H1 (cell line): ENCODE measurements around the gene OTOF. TPM values are rescaled to one million over a fixed set of nuclear protein-coding genes. Genes with fewer than 3 reads are reported as not detected.

Experiments used
- CTCF ChIA-PET: fragments of 300-600 bp; sonication (Branson Sonifier 250); formaldehyde crosslinking; loops from one replicate; lab custom pipeline; 2021; ENCODE audit not compliant: partially characterized antibody; lab: Charles Lee
- POLR2A ChIA-PET: fragments of 300-600 bp; sonication (Branson Sonifier 250); formaldehyde crosslinking; loops from one replicate; lab custom pipeline; 2021; ENCODE audit warnings: inconsistent platforms; ENCODE audit not compliant: partially characterized antibody; lab: Charles Lee
- DNase-seq, 2 experiments: peaks; one replicate each; pipeline versions ENCODE4 v3.0.0 to v3.0.0-alpha.2; 2010 to 2022; ENCODE audit warnings: low spot score in 2 of 2, low read depth in 1 of 2, mixed read lengths in 1 of 2
- FAIRE-seq: peaks from 2 replicates; lab custom pipeline; 2011; peaks lifted over from hg19 to GRCh38; lab: Jason Lieb, UNC
- H2AFZ ChIP-seq: 2 replicates; pipeline ENCODE4 v1.8.1; 2012; ENCODE audit warnings: low read length, inconsistent platforms
- H2AK5ac ChIP-seq: 2 replicates; pipeline ENCODE4 v1.6.1; 2013; ENCODE audit warnings: low read depth, low read length
- H2BK120ac ChIP-seq: replicated peaks from 2 replicates; pipeline ENCODE3; 2013; ENCODE audit warnings: low read depth, low read length, inconsistent platforms
- H2BK12ac ChIP-seq: 2 replicates; pipeline ENCODE4 v1.6.1; 2013; ENCODE audit warnings: low read depth, low read length
- H2BK15ac ChIP-seq: 2 replicates; pipeline ENCODE4 v1.6.1; 2013; ENCODE audit warnings: low read length
- H2BK20ac ChIP-seq: 2 replicates; pipeline ENCODE4 v1.6.1; 2013; ENCODE audit warnings: low read length
- H2BK5ac ChIP-seq: 2 replicates; pipeline ENCODE4 v1.6.1; 2013; ENCODE audit warnings: low read depth, low read length
- H3K14ac ChIP-seq: 2 replicates; pipeline ENCODE4 v1.6.1; 2013; ENCODE audit warnings: inconsistent platforms; ENCODE audit not compliant: insufficient read length
- H3K18ac ChIP-seq: 2 replicates; pipeline ENCODE4 v1.6.1; 2013; ENCODE audit warnings: low read length; ENCODE audit errors: extremely low read depth
- H3K23ac ChIP-seq: 2 replicates; pipeline ENCODE4 v1.6.1; 2013; ENCODE audit warnings: inconsistent platforms; ENCODE audit not compliant: insufficient read length
- H3K23me2 ChIP-seq: 2 replicates; pipeline ENCODE4 v1.6.1; 2013; ENCODE audit warnings: low read depth, low read length
- H3K27ac ChIP-seq: 2 replicates; pipeline ENCODE4 v1.6.1; 2011; ENCODE audit warnings: low read depth, low read length, inconsistent platforms
- H3K27me3 ChIP-seq, 4 experiments: replicated peaks in 1 of 4; 1 replicate in 1 of 4; 2 replicates in 3 of 4; pipeline versions ENCODE4 v1.6.1 to v1.8.1; 2011 to 2013; ENCODE audit warnings: low read length in 3 of 4, mild to moderate bottlenecking in 3 of 4, inconsistent platforms in 2 of 4, mixed read lengths in 2 of 4, moderate library complexity in 1 of 4; ENCODE audit not compliant: control insufficient read depth in 3 of 4, insufficient read depth in 3 of 4; ENCODE audit errors: extremely low read depth in 1 of 4
- H3K36me3 ChIP-seq, 4 experiments: 2 replicates each; pipeline versions ENCODE4 v1.6.1 to v1.8.1; 2011 to 2013; ENCODE audit warnings: mild to moderate bottlenecking in 4 of 4, low read length in 3 of 4, moderate library complexity in 2 of 4, control low read depth in 1 of 4, inconsistent platforms in 1 of 4; ENCODE audit not compliant: insufficient read depth in 4 of 4, control insufficient read depth in 2 of 4
- H3K4ac ChIP-seq: replicated peaks from 2 replicates; pipeline ENCODE3; 2013; ENCODE audit warnings: low read length, low read depth, mixed read lengths, inconsistent platforms; ENCODE audit not compliant: insufficient read length
- H3K4me1 ChIP-seq, 4 experiments: replicated peaks in 1 of 4; 1 replicate in 1 of 4; 2 replicates in 3 of 4; pipeline versions ENCODE4 v1.6.1 to v1.8.1; 2011 to 2013; ENCODE audit warnings: low read length in 3 of 4, inconsistent platforms in 2 of 4, mixed read lengths in 1 of 4; ENCODE audit not compliant: insufficient read depth in 4 of 4, control insufficient read depth in 3 of 4
- H3K4me2 ChIP-seq, 2 experiments: 2 replicates each; pipeline versions ENCODE4 v1.6.1 to v1.8.1; 2011 to 2013; ENCODE audit warnings: low read depth in 2 of 2, low read length in 2 of 2, control low read depth in 1 of 2, inconsistent platforms in 1 of 2, mild to moderate bottlenecking in 1 of 2; ENCODE audit not compliant: insufficient read depth in 1 of 2
- H3K4me3 ChIP-seq, 4 experiments: fragments of 200-600, 300-600 bp in 1 of 4; sonication (generic), shearing (Covaris generic), sonication (Bioruptor Twin) in 1 of 4; 2 replicates each; pipeline versions ENCODE4 v1.5.1 to v1.8.1; 2011 to 2016; ENCODE audit warnings: low read length in 4 of 4, low read depth in 3 of 4, control low read depth in 2 of 4, inconsistent platforms in 2 of 4, mild to moderate bottlenecking in 2 of 4, mixed read lengths in 1 of 4, moderate library complexity in 1 of 4; ENCODE audit not compliant: insufficient read depth in 2 of 4; ENCODE audit errors: extremely low read depth in 1 of 4
- H3K56ac ChIP-seq: replicated peaks from 2 replicates; pipeline ENCODE3; 2013; ENCODE audit warnings: low read depth, mild to moderate bottlenecking, mixed read lengths, low read length, inconsistent platforms; ENCODE audit not compliant: insufficient read length
- H3K79me1 ChIP-seq: 2 replicates; pipeline ENCODE4 v1.6.1; 2013; ENCODE audit warnings: low read depth, low read length, control low read depth
- H3K79me2 ChIP-seq, 2 experiments: 2 replicates each; pipeline versions ENCODE4 v1.6.1 to v1.8.1; 2012 to 2013; ENCODE audit warnings: low read length in 2 of 2, mild to moderate bottlenecking in 2 of 2, inconsistent platforms in 1 of 2; ENCODE audit not compliant: insufficient read depth in 2 of 2, control insufficient read depth in 1 of 2
- H3K9ac ChIP-seq, 4 experiments: replicated peaks in 1 of 4; 1 replicate in 1 of 4; 2 replicates in 3 of 4; pipeline versions ENCODE4 v1.6.1 to v1.8.1; 2011 to 2013; ENCODE audit warnings: low read depth in 3 of 4, low read length in 3 of 4, control low read depth in 2 of 4, mild to moderate bottlenecking in 2 of 4, moderate library complexity in 2 of 4, inconsistent platforms in 1 of 4; ENCODE audit errors: extremely low read depth in 1 of 4
- H3K9me3 ChIP-seq, 2 experiments: 2 replicates each; pipeline versions ENCODE4 v1.6.1 to v1.8.1; 2012 to 2013; ENCODE audit warnings: mild to moderate bottlenecking in 2 of 2, moderate library complexity in 2 of 2, control low read depth in 1 of 2, inconsistent platforms in 1 of 2, low read depth in 1 of 2, low read length in 1 of 2, mixed read lengths in 1 of 2; ENCODE audit not compliant: insufficient read depth in 2 of 2
- H4K20me1 ChIP-seq, 2 experiments: replicated peaks in 1 of 2; 2 replicates each; pipeline versions ENCODE3 to v1.8.1; 2011 to 2013; ENCODE audit warnings: inconsistent platforms in 2 of 2, low read length in 2 of 2, mild to moderate bottlenecking in 1 of 2; ENCODE audit not compliant: insufficient read depth in 2 of 2, control insufficient read depth in 1 of 2
- H4K5ac ChIP-seq: 2 replicates; pipeline ENCODE4 v1.6.1; 2013; ENCODE audit warnings: low read length, low read depth, mixed read lengths, inconsistent platforms; ENCODE audit not compliant: insufficient read length
- H4K8ac ChIP-seq: 2 replicates; pipeline ENCODE4 v1.8.0; 2013; ENCODE audit warnings: mild to moderate bottlenecking, moderate library complexity, low read length, inconsistent platforms; ENCODE audit not compliant: insufficient read depth; ENCODE audit errors: extremely low read depth
- H4K91ac ChIP-seq: replicated peaks from 2 replicates; pipeline ENCODE3; 2013; ENCODE audit warnings: low read length, mixed read lengths, inconsistent platforms; ENCODE audit not compliant: insufficient read length
- ASH2L ChIP-seq: fragments of 200-600, 300-600 bp; sonication (generic); IDR thresholded peaks from one replicate; pipeline ENCODE4 v1.7.1; 2017; ENCODE audit warnings: low read length
- BCL11A ChIP-seq, 2 experiments: IDR thresholded peaks; one replicate each; pipeline ENCODE4 v1.6.1; 2011; ENCODE audit warnings: low read depth in 2 of 2, low read length in 2 of 2, mild to moderate bottlenecking in 2 of 2
- CBX8 ChIP-seq: fragments of 300-800, 300-1000 bp; sonication (generic); IDR thresholded peaks from 2 replicates; pipeline ENCODE4 v1.7.1; 2016; ENCODE audit warnings: low read depth, low read length, borderline replicate concordance
- GTF2F1 ChIP-seq: IDR thresholded peaks from 2 replicates; pipeline ENCODE4 v1.6.1; 2012; ENCODE audit warnings: low read depth, low read length, improper control_type of control experiment, borderline replicate concordance
- JUN ChIP-seq: IDR thresholded peaks from 2 replicates; pipeline ENCODE4 v1.6.1; 2011; ENCODE audit warnings: low read depth, mild to moderate bottlenecking, improper control_type of control experiment, low read length
- MAFK ChIP-seq: IDR thresholded peaks from 2 replicates; pipeline ENCODE4 v1.6.1; 2012; ENCODE audit warnings: low read depth, mild to moderate bottlenecking, improper control_type of control experiment, low read length
- SIRT6 ChIP-seq: IDR thresholded peaks from one replicate; pipeline ENCODE4 v1.7.1; 2012; ENCODE audit warnings: low read length, inconsistent platforms
- TCF12 ChIP-seq: IDR thresholded peaks from 2 replicates; pipeline ENCODE4 v1.6.1; 2011; ENCODE audit warnings: low read depth, mild to moderate bottlenecking, low read length
- TEAD4 ChIP-seq: IDR thresholded peaks from 2 replicates; pipeline ENCODE4 v1.6.1; 2012; ENCODE audit warnings: low read depth, low read length, inconsistent platforms, mixed read lengths
- ZNF274 ChIP-seq: IDR thresholded peaks from 2 replicates; pipeline ENCODE4 v1.7.0; 2012; ENCODE audit warnings: low read length, borderline replicate concordance; ENCODE audit errors: extremely low read depth
- WGBS, 2 experiments: shearing (Covaris generic) in 1 of 2; methylation state at CpG; one replicate each; pipeline versions ENCODE4 v1.1.6 to v1.1.7; 2013 to 2015; ENCODE audit warnings: low lambda C conversion rate in 2 of 2, mixed read lengths in 2 of 2, inconsistent platforms in 1 of 2, low coverage in 1 of 2, missing lambda C conversion rate in 1 of 2; ENCODE audit not compliant: insufficient replicate concordance in 2 of 2, insufficient coverage in 1 of 2, insufficient read length in 1 of 2; ENCODE audit errors: extremely low coverage in 1 of 2, missing lambda C conversion rate in 1 of 2; 5-methylcytosine and 5-hydroxymethylcytosine counted together
- polyA plus RNA-seq, 7 experiments: library from polyadenylated mRNA; depleted of rRNA in 3 of 7; stranded (reverse) in 5 of 7; unstranded in 2 of 7; fragments of >200 nt in 5 of 7; fragments of 200-250 nt in 2 of 7; gene quantifications; 1 replicate in 5 of 7; 2 replicates in 1 of 7; 4 replicates in 1 of 7; pipeline versions ENCODE4 v1.2.1 to v1.2.3, GENCODE V29; 2011 to 2013; ENCODE audit warnings: missing spikeins in 2 of 7, mixed read lengths in 2 of 7
- total RNA-seq: library from RNA; stranded (reverse); fragmentation: NEBNext Ultra II Directional; extraction: Animal tissue kit (Norgen Biotek cat#: 25700); gene quantifications from 2 replicates; pipeline ENCODE4 v1.2.1, GENCODE V29; 2021

OTOF gene
- total and polyA plus RNA-seq, 2 of the 8 experiments (the other 6 are each of a cell fraction or from before 2014, with no cell fraction given): 0.06 TPM; not detected in 1

- ChIA-PET POLR2A (no interaction called here), CTCF (interaction anchor here (0.5 to 6.8 kb wide), 5 partner anchors 11 to 217 kb away, joined by 3 to 51 read pairs (median 4); no protein-coding TSS in a partner anchor)
- H3K18ac ChIP-seq: no peak overlapping the region
- H3K56ac ChIP-seq: no peak overlapping the region
- H2BK15ac ChIP-seq: no peak overlapping the region
- WGBS, 2 experiments: 84% methylated on average over 6 of the region's 6 CpGs; no CpG with 5 or more reads in 1 of the 2 experiments
- H2AK5ac ChIP-seq: peak overlapping the region; percentile 61; the same call in 1 of the 2 replicates
- H3K23me2 ChIP-seq: no peaks in the 10 kb centered on the region
- no peaks in the 10 kb centered on the region for H3K9me3 ChIP-seq
- H4K20me1 ChIP-seq: no peaks in the 10 kb centered on the region
- H3K23ac ChIP-seq: no peak overlapping the region
- peaks cover 0 to 12% (median 7%) of the 10 kb centered on the region in 4 experiments; a peak in 5 of 7 replicates for H3K27me3 ChIP-seq
- H2AFZ ChIP-seq: no peak overlapping the region
- H4K8ac ChIP-seq: no peak overlapping the region
- FAIRE-seq: no peak
- peaks cover 0 to 2% (median under 1%) of the 10 kb centered on the region in 4 experiments; a peak in 1 of 7 replicates for H3K4me1 ChIP-seq
- no peaks in the 10 kb centered on the region for H3K36me3 ChIP-seq
- H2BK20ac ChIP-seq: no peak overlapping the region
- no peaks in the 10 kb centered on the region for H3K79me1 ChIP-seq
- TF ChIP-seq ZNF274 (no peak), TEAD4 (no peak), ASH2L (no peak), GTF2F1 (no peak), SIRT6 (no peak), CBX8 (no peak), BCL11A (IDR thresholded peaks at IDR 0.05; ENCODE audit: low read depth in 2 of 2, low read length in 2 of 2) (no peak), JUN (no peak), TCF12 (no peak), MAFK (no peak)
- H3K4ac ChIP-seq: no peak overlapping the region
- no peak overlapping the region for H2BK5ac ChIP-seq
- H4K5ac ChIP-seq: no peak overlapping the region
- H3K4me3 ChIP-seq: no peak overlapping the region
- H3K79me2 ChIP-seq: no peaks in the 10 kb centered on the region
- no peak overlapping the region for H3K27ac ChIP-seq
- DNase-seq: no peak
- H2BK120ac ChIP-seq: no peak overlapping the region
- H3K4me2 ChIP-seq: no peak overlapping the region
- H4K91ac ChIP-seq: no peak overlapping the region
- no peak overlapping the region for H2BK12ac ChIP-seq
- no peak overlapping the region for H3K14ac ChIP-seq
- H3K9ac ChIP-seq: no peak overlapping the region
Measured at GRCh38 chr2:26509141-26509540, 31.2 kb upstream of the OTOF start.
